Measurements from ENCODE around the gene HDAC4.

GRCh38 chr2:239135531-239135930 lies 265.3 kb downstream of the HDAC4 start:
- TF ChIP-seq CTCF (IDR thresholded peaks at IDR 0.05): no peak
- TF ChIP-seq ZFX (IDR thresholded peaks at IDR 0.05; ENCODE audit: borderline replicate concordance): no peak

Measured in 22Rv1 (cell line).